ENCODE measurements around the gene TNFRSF13B. TPM values are rescaled to one million over a fixed set of nuclear protein-coding genes. Genes with fewer than 3 reads are reported as not detected.
"Not testable (repeated sequence)": the region's sequence is repeated elsewhere in the genome, so short reads cannot be mapped to it uniquely, and the experiment has no call there.

TNFRSF13B gene
- total and polyA plus RNA-seq, 2 donors (not counting 1 experiment from before 2014, with no cell fraction given) = not detected

GRCh38 chr17:17015230-17015629 lies 43.3 kb upstream of the TNFRSF13B start:
- no peaks in the 10 kb centered on the region for H3K79me2 ChIP-seq (ENCODE audit: control insufficient read depth, insufficient read depth, low read length)
- no peaks in the 10 kb centered on the region for H3K9me3 ChIP-seq (ENCODE audit: control insufficient read depth, insufficient read depth, low read depth, low read length)
- no peaks in the 10 kb centered on the region for H3K4me1 ChIP-seq (ENCODE audit: control insufficient read depth, extremely low read depth, insufficient read depth, low read length)
- TF ChIP-seq CTCF (conservative IDR thresholded peaks at IDR 0.05 in 1 of 2, IDR thresholded peaks at IDR 0.05 in 1 of 2; ENCODE audit: low read depth in 1 of 2, low read length in 2 of 2) = no peak
- TF ChIP-seq EZH2 (IDR thresholded peaks at IDR 0.05; ENCODE audit: low read length, missing control alignments) = no peak
- no peak overlapping the region for H3K9ac ChIP-seq (ENCODE audit: insufficient read depth, low read length)
- H3K4me3 ChIP-seq (replicated peaks in 1 of 4; ENCODE audit: control extremely low read depth in 1 of 4, insufficient read depth in 1 of 4, low read depth in 3 of 4, low read length in 4 of 4) = no peak overlapping the region
- no peaks in the 10 kb centered on the region for H3K27me3 ChIP-seq (ENCODE audit: control insufficient read depth, insufficient read depth, low read length)
- no peak overlapping the region for H2AFZ ChIP-seq (ENCODE audit: low read length)
- no peak overlapping the region for H3K27ac ChIP-seq (ENCODE audit: insufficient read depth, low read length)
- H4K20me1 ChIP-seq (ENCODE audit: control insufficient read depth, extremely low read depth, insufficient read depth, low read length) = no peaks in the 10 kb centered on the region
- H3K4me2 ChIP-seq (ENCODE audit: extremely low read depth, insufficient read depth, low read length) = no peak overlapping the region
- no peaks in the 10 kb centered on the region for H3K36me3 ChIP-seq (ENCODE audit: control insufficient read depth, insufficient read depth, low read length)
- no peak for DNase-seq (ENCODE audit: low read depth in 2 of 2)

DNA sequence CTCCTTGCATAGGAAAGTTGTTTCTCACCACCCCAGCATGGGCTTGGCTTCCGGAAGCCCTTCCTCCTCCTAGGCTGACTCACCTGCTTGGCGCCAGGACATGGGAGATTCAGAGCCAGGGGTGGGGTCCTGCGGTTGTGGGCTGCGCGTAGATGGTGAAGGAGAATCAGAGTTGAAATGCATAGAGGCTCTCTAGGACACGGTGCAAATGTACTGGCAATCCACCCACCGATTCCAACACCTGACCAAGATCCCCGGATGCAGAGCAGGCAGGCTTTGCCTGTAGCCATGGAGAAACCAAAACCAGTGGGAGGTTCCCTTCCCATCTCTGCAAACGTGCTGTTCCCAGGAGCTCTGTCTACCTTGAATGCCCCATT lies 42.8 kb upstream of the TNFRSF13B start:
- DNase-seq (ENCODE audit: low read depth in 2 of 2) = peak in 1 of 2 donors; percentile 84
- H2AFZ ChIP-seq (ENCODE audit: low read length); H3K36me3 ChIP-seq (ENCODE audit: control insufficient read depth, insufficient read depth, low read length); H3K27me3 ChIP-seq (ENCODE audit: control insufficient read depth, insufficient read depth, low read length); H3K79me2 ChIP-seq (ENCODE audit: control insufficient read depth, insufficient read depth, low read length); H3K4me1 ChIP-seq (ENCODE audit: control insufficient read depth, extremely low read depth, insufficient read depth, low read length); H3K27ac ChIP-seq (ENCODE audit: insufficient read depth, low read length); H3K4me3 ChIP-seq (replicated peaks in 1 of 4; ENCODE audit: control extremely low read depth in 1 of 4, insufficient read depth in 1 of 4, low read depth in 3 of 4, low read length in 4 of 4); H3K9me3 ChIP-seq (ENCODE audit: control insufficient read depth, insufficient read depth, low read depth, low read length); H3K9ac ChIP-seq (ENCODE audit: insufficient read depth, low read length); H4K20me1 ChIP-seq (ENCODE audit: control insufficient read depth, extremely low read depth, insufficient read depth, low read length); H3K4me2 ChIP-seq (ENCODE audit: extremely low read depth, insufficient read depth, low read length): not testable (repeated sequence)

- H4K20me1 ChIP-seq (ENCODE audit: control insufficient read depth, extremely low read depth, insufficient read depth, low read length); H3K79me2 ChIP-seq (ENCODE audit: control insufficient read depth, insufficient read depth, low read length); H2AFZ ChIP-seq (ENCODE audit: low read length); H3K9ac ChIP-seq (ENCODE audit: insufficient read depth, low read length); H3K27me3 ChIP-seq (ENCODE audit: control insufficient read depth, insufficient read depth, low read length); H3K36me3 ChIP-seq (ENCODE audit: control insufficient read depth, insufficient read depth, low read length); H3K4me1 ChIP-seq (ENCODE audit: control insufficient read depth, extremely low read depth, insufficient read depth, low read length); H3K4me3 ChIP-seq (replicated peaks in 1 of 4; ENCODE audit: control extremely low read depth in 1 of 4, insufficient read depth in 1 of 4, low read depth in 3 of 4, low read length in 4 of 4); H3K4me2 ChIP-seq (ENCODE audit: extremely low read depth, insufficient read depth, low read length); H3K9me3 ChIP-seq (ENCODE audit: control insufficient read depth, insufficient read depth, low read depth, low read length); DNase-seq (ENCODE audit: low read depth in 2 of 2); H3K27ac ChIP-seq (ENCODE audit: insufficient read depth, low read length): not testable (repeated sequence)
Measured at GRCh38 chr17:17013828-17014747, 42.2 kb upstream of the TNFRSF13B start.

GRCh38 chr17:17011043-17011907 lies 39.4 kb upstream of the TNFRSF13B start:
- H3K27me3 ChIP-seq (ENCODE audit: control insufficient read depth, insufficient read depth, low read length); H3K36me3 ChIP-seq (ENCODE audit: control insufficient read depth, insufficient read depth, low read length); H4K20me1 ChIP-seq (ENCODE audit: control insufficient read depth, extremely low read depth, insufficient read depth, low read length); H3K79me2 ChIP-seq (ENCODE audit: control insufficient read depth, insufficient read depth, low read length); H2AFZ ChIP-seq (ENCODE audit: low read length); H3K4me2 ChIP-seq (ENCODE audit: extremely low read depth, insufficient read depth, low read length); H3K27ac ChIP-seq (ENCODE audit: insufficient read depth, low read length); H3K4me3 ChIP-seq (replicated peaks in 1 of 4; ENCODE audit: control extremely low read depth in 1 of 4, insufficient read depth in 1 of 4, low read depth in 3 of 4, low read length in 4 of 4); H3K4me1 ChIP-seq (ENCODE audit: control insufficient read depth, extremely low read depth, insufficient read depth, low read length); H3K9me3 ChIP-seq (ENCODE audit: control insufficient read depth, insufficient read depth, low read depth, low read length); H3K9ac ChIP-seq (ENCODE audit: insufficient read depth, low read length): not testable (repeated sequence)
- DNase-seq (ENCODE audit: low read depth in 2 of 2) = peak; percentile 82 to 87

DNA sequence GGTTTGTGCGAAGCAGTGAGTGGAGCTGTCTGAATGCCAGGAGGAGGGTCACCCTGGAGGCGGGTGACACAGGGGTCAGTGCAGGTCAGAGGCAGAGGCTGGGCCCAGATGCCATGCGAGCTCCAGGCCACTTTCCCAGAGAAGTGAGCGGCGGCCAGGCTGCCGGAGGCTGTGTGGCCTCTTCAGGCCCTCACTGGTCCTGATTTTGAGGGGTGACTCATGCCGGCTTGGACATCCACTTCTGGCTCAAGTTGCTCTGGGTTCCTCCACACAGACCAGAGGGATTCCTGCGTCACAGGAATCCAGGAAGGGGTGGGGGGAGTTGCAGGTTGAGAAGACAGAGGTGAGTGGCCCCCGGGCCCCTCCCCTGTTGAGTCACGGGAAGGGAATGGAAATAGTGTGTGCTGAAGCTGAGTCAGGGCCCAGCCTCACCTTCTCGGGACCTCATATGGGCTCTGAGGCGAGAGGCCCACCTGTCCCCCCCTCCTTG lies 38.7 kb upstream of the TNFRSF13B start:
- not testable (repeated sequence) for H4K20me1 ChIP-seq (ENCODE audit: control insufficient read depth, extremely low read depth, insufficient read depth, low read length); H3K27me3 ChIP-seq (ENCODE audit: control insufficient read depth, insufficient read depth, low read length); H3K27ac ChIP-seq (ENCODE audit: insufficient read depth, low read length); H3K4me3 ChIP-seq (replicated peaks in 1 of 4; ENCODE audit: control extremely low read depth in 1 of 4, insufficient read depth in 1 of 4, low read depth in 3 of 4, low read length in 4 of 4); H3K9ac ChIP-seq (ENCODE audit: insufficient read depth, low read length); H3K36me3 ChIP-seq (ENCODE audit: control insufficient read depth, insufficient read depth, low read length); DNase-seq (ENCODE audit: low read depth in 2 of 2); H3K79me2 ChIP-seq (ENCODE audit: control insufficient read depth, insufficient read depth, low read length); H2AFZ ChIP-seq (ENCODE audit: low read length); H3K4me2 ChIP-seq (ENCODE audit: extremely low read depth, insufficient read depth, low read length); H3K9me3 ChIP-seq (ENCODE audit: control insufficient read depth, insufficient read depth, low read depth, low read length); H3K4me1 ChIP-seq (ENCODE audit: control insufficient read depth, extremely low read depth, insufficient read depth, low read length)
